DND-41 (cell line): Measurements from ENCODE around the gene TKFC.

Experiments
- ATAC-seq: fragments of 200-7000 bp; cut with Tn5 transposase; 3 replicates; pipeline ENCODE4 v1.9.1; 2021; ENCODE audit warnings: low read depth; ENCODE audit not compliant: insufficient read depth
- DNase-seq: peaks from one replicate; pipeline ENCODE4 v3.0.0-alpha.2; 2020
- H2AFZ ChIP-seq: 2 replicates; pipeline ENCODE4 v1.6.0; 2012; ENCODE audit warnings: low read depth, low read length
- H3K27ac ChIP-seq: 2 replicates; pipeline ENCODE4 v1.5.1; 2012; ENCODE audit warnings: low read length, inconsistent platforms
- H3K27me3 ChIP-seq: fragments of 200-600 bp; sonication (generic); 2 replicates; pipeline ENCODE4 v1.6.0; 2012; ENCODE audit warnings: low read length, mild to moderate bottlenecking, inconsistent platforms; ENCODE audit not compliant: insufficient read depth, poor library complexity
- H3K36me3 ChIP-seq: 2 replicates; pipeline ENCODE4 v1.5.1; 2012; ENCODE audit warnings: low read length, inconsistent platforms; ENCODE audit not compliant: insufficient read depth
- H3K4me1 ChIP-seq: 2 replicates; pipeline ENCODE4 v1.5.1; 2012; ENCODE audit warnings: mild to moderate bottlenecking, low read length; ENCODE audit not compliant: insufficient read depth
- H3K4me2 ChIP-seq: 2 replicates; pipeline ENCODE4 v1.6.0; 2012; ENCODE audit warnings: mild to moderate bottlenecking, moderate library complexity, low read length, inconsistent platforms; ENCODE audit not compliant: insufficient read depth
- H3K4me3 ChIP-seq, 2 experiments: fragments of 200-600 bp in 1 of 2; shearing (Covaris generic) in 1 of 2; 2 replicates each; pipeline ENCODE4 v1.5.1; 2012 to 2016; ENCODE audit warnings: inconsistent platforms in 2 of 2, low read length in 2 of 2, mild to moderate bottlenecking in 2 of 2, low read depth in 1 of 2, moderate library complexity in 1 of 2
- H3K79me2 ChIP-seq: 2 replicates; pipeline ENCODE4 v1.6.0; 2012; ENCODE audit warnings: low read length, inconsistent platforms; ENCODE audit not compliant: insufficient read depth
- H3K9ac ChIP-seq: 2 replicates; pipeline ENCODE4 v1.6.0; 2012; ENCODE audit warnings: low read depth, mild to moderate bottlenecking, inconsistent platforms, low read length, moderate library complexity
- H3K9me3 ChIP-seq: 2 replicates; pipeline ENCODE4 v1.5.1; 2012; ENCODE audit warnings: low read length, moderate library complexity, mild to moderate bottlenecking, inconsistent platforms; ENCODE audit not compliant: insufficient read depth, severe bottlenecking
- H4K20me1 ChIP-seq: 2 replicates; pipeline ENCODE4 v1.6.0; 2012; ENCODE audit warnings: low read length; ENCODE audit not compliant: insufficient read depth
- CTCF ChIP-seq: IDR thresholded peaks from 2 replicates; pipeline ENCODE4 v1.5.1; 2012; ENCODE audit warnings: borderline replicate concordance, low read length, moderate library complexity, mild to moderate bottlenecking; ENCODE audit not compliant: poor library complexity, severe bottlenecking; ENCODE audit errors: extremely low read depth
- EZH2 ChIP-seq: IDR thresholded peaks from 3 replicates; pipeline ENCODE4 v1.6.1; 2012; ENCODE audit warnings: borderline replicate concordance, low read depth, mild to moderate bottlenecking, moderate library complexity, low read length, inconsistent platforms; ENCODE audit not compliant: severe bottlenecking

TKFC gene

GRCh38 chr11:61361741-61362541 is 28.9 kb downstream of the TKFC start, which contains the start of the genes CYB561A3 and TMEM138:
Gene CYB561A3, minus strand, starts transcription at chr11:61361882. Its CDS starts 5,169 bp downstream, at chr11:61356713.
Gene TMEM138, plus strand, starts transcription at chr11:61362374. Its CDS starts 2,017 bp downstream, at chr11:61364391.
- H3K4me1 ChIP-seq, result peaks cover 32% of the 10 kb centered on the region
- H3K4me3 ChIP-seq, result peak within 1 kb of the TSS; percentile 60 to 80
- TF ChIP-seq CTCF (no peak), EZH2 (no peak)
- peak within 1 kb of the TSS; percentile 100 for H3K9ac ChIP-seq
- peak within 1 kb of the TSS; percentile 91 for H3K4me2 ChIP-seq
- H2AFZ ChIP-seq, result peak within 1 kb of the TSS; percentile 100
- H3K9me3 ChIP-seq, result no peaks in the 10 kb centered on the region
- H3K36me3 ChIP-seq, result peaks cover 40% of the 10 kb centered on the region
- peak within 1 kb of the TSS; percentile 100 for H3K27ac ChIP-seq
- H3K27me3 ChIP-seq, result no peaks in the 10 kb centered on the region
- ATAC-seq (peak; percentile 91), DNase-seq (peak; percentile 92)
- no peaks in the 10 kb centered on the region for H4K20me1 ChIP-seq
- H3K79me2 ChIP-seq, result peaks cover 45% of the 10 kb centered on the region

GRCh38 chr11:61362542-61362875 is 29.5 kb downstream of the TKFC start:
- peak; percentile 17 for ATAC-seq
- Histone ChIP-seq H3K79me2 (peaks cover 45% of the 10 kb centered on the region), H3K27me3 (no peaks in the 10 kb centered on the region), H3K4me3 (peak overlapping the region; percentile 60 to 80), H3K36me3 (peaks cover 44% of the 10 kb centered on the region), H3K9ac (peak overlapping the region; percentile 100), H3K27ac (peak overlapping the region; percentile 100), H3K4me2 (peak overlapping the region; percentile 91), H2AFZ (peak overlapping the region; percentile 100), H3K9me3 (no peaks in the 10 kb centered on the region), H4K20me1 (no peaks in the 10 kb centered on the region), H3K4me1 (peaks cover 32% of the 10 kb centered on the region)
- TF ChIP-seq CTCF (no peak), EZH2 (no peak)
- DNase-seq, result peak; percentile 38

GRCh38 chr11:61364012-61364675 is 31.1 kb downstream of the TKFC start:
- Histone ChIP-seq H2AFZ (no peak overlapping the region), H3K9me3 (no peaks in the 10 kb centered on the region), H3K79me2 (peaks cover 45% of the 10 kb centered on the region), H3K4me3 (no peak overlapping the region), H3K27me3 (no peaks in the 10 kb centered on the region), H3K27ac (no peak overlapping the region), H3K36me3 (peaks cover 58% of the 10 kb centered on the region), H3K4me1 (peaks cover 32% of the 10 kb centered on the region), H3K4me2 (peak overlapping the region; percentile 91; the same call in 1 of the 2 replicates), H4K20me1 (no peaks in the 10 kb centered on the region), H3K9ac (no peak overlapping the region)
- no peak for DNase-seq
- ATAC-seq, result no peak
- no peak for TF ChIP-seq EZH2
- no peak for TF ChIP-seq CTCF
